Hepatocyte (in vitro differentiated cells): ENCODE data around the gene CPSF4.

Experiments
- CTCF ChIP-seq: fragments of 200-600 bp; sonication (generic); IDR thresholded peaks from 2 replicates; pipeline ENCODE4 v1.5.1; 2016; ENCODE audit warnings: antibody characterized with exemption, mild to moderate bottlenecking; ENCODE audit not compliant: poor library complexity
- EZH2 ChIP-seq: fragments of 200-600 bp; sonication (generic); IDR thresholded peaks from 2 replicates; pipeline ENCODE4 v1.6.1; 2016; ENCODE audit warnings: antibody characterized with exemption, mild to moderate bottlenecking, borderline replicate concordance

GRCh38 chr7:99447943-99448342, 9.2 kb downstream of the CPSF4 start:
- TF ChIP-seq CTCF: peak; percentile 3
- no peak for TF ChIP-seq EZH2
